GM18519 (cell line): Measurements from ENCODE around the gene SPAG5.

ENCODE experiments used
- ATAC-seq: cut with Tn5 transposase; IDR thresholded peaks from one replicate; pipeline ENCODE4 v1.9.1; 2021; ENCODE audit warnings: mild to moderate bottlenecking, moderate library complexity; ENCODE audit not compliant: unreplicated experiment, low FRiP score

Gene SPAG5

DNA sequence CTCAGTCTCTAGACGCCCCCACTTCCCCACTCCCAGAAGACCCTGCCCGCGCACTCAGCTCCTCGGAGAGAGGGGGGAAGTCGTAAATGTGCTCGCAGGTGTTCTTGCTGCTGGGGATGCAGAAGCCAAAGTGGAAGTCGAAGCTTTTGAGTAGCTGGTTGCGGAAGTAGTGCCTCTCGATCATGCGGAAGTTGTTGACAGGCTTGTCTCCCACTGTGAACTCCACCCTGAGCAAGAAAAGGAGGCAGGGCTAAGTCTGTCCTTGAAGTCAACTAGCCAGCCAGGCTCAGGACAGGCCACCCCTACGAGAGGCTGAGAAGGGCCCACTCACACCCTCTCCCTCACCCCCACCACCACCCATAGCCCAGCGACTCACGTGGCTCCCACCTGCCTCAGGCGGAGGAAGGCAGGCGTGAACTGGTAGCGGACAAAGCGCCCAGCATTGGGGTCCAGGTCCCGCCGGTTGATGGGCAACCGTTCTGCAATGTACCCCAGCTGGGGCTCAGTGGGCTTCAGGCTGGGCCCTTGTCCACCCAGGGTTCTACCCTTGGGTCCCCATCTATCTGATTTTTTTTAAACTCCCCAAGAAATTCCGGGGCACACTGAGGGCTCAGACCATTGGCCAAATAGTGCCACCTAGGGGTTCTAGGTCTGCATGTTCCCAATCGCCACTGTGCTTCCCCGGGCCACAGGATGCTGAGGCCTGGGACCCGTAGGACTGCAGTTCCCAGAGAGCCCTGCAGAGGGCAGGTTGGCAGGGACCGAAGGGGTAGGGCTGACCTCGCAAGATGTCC, 51.0 kb downstream of the SPAG5 start:
- ATAC-seq: no peak

GRCh38 chr17:28547096-28547622, 51.7 kb downstream of the SPAG5 start:
- no peak for ATAC-seq

- no peak for ATAC-seq
These were observed 52.9 kb downstream of the SPAG5 start for GRCh38 chr17:28545787-28546415.

GRCh38 chr17:28545141-28545503, 53.7 kb downstream of the SPAG5 start:
- ATAC-seq: no peak

GRCh38 chr17:28544402-28545140, 54.3 kb downstream of the SPAG5 start:
- no peak for ATAC-seq

DNA sequence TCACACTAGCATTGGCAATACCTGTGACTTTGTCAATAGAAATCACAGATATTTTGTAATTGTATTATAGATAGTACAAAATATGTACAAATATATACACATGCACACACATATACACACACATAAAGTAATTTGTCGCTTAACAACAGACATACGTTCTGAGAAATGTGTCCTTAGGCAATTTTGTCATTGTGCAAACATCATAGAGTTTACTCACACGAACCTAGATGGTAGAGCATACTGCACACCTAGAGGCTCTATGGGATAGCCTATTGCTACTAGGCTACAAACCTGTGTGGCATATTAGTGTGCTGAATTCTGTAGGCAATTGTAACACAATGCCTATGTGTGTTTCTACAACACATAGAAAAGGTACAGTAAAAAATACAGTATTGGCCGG, 57.4 kb downstream of the SPAG5 start:
- no peak for ATAC-seq

DNA sequence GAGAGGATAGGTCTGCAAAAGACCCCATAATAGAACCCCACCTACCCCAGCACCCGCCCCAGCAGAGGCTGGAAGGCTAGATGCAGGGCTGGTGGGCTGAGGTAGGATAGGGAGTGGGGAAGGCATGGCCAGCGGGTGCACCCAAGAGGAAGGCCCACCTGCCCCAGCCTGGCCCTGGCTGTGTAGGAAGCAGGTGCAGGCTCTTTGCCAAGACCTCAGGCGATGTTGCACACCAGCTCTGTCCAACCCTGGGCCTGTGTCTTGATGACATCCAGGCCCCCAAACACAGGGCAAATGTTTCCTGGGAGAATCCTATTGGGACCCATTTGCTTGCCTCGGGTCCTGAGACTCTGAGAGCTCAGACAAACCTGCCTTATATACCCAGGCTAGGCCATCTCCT, 58.6 kb downstream of the SPAG5 start:
- ATAC-seq: no peak

DNA sequence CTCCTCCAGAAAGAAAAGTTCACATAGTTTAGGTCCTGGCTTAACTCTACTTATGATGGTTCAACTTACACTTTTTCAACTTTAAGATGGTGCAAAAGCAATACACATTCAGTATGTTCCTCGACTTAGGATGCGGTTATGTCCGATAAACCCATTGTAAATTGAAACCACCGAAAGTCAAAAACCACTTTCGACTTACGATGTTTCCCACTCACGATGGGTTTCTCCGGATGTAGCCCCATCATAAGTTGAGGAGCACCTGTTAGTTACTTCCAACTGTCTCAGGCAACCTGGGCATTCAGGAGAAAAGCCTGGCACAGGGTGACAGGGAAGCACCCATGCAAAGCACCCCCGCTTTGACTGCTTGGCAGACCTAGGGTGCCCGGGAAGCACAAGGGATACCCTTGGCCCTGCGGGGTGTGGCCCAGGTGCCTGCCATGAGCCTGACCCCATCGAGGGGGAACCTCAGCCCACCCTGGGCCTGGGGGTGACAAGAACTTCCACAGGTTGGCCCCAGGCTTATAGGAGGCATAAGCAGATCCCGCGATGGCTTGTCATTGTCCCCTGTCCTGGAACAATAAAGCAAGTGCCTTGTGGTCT, 60.4 kb downstream of the SPAG5 start:
- ATAC-seq: no peak

GRCh38 chr17:28537219-28537610, 61.6 kb downstream of the SPAG5 start:
- ATAC-seq: no peak

DNA sequence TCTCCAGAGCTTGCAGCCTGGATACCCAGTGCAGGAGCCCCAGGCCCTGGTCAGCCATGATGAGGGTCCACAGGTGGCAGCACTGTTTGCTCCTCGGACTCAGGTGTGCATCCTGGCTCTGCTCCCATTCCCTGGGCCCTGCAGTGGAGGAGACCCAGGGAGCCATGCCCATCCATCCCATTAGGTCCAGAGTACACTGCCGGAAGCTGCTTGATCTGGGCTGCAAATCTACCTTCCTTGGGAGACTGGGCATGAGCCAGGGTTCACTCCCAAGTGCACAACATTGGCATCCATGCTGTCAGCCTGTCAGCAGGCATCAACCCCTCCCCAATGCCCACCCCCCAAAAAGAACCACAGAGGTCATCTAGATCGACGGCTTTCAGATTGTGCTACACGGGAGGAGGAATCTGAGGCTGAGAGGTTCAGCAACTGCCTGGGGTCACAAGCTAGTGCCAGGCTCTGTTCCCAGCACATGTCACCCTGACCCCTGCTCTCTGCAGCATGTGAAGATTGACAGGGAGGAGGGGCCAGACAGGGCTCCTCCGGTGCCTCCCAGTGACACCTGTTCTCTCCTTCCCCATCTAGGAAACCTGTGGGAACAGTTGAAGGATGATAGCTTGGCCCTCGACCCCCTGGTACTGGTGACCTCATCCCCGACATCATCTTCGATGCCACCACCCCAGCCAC, 62.1 kb downstream of the SPAG5 start:
- ATAC-seq: no peak

DNA sequence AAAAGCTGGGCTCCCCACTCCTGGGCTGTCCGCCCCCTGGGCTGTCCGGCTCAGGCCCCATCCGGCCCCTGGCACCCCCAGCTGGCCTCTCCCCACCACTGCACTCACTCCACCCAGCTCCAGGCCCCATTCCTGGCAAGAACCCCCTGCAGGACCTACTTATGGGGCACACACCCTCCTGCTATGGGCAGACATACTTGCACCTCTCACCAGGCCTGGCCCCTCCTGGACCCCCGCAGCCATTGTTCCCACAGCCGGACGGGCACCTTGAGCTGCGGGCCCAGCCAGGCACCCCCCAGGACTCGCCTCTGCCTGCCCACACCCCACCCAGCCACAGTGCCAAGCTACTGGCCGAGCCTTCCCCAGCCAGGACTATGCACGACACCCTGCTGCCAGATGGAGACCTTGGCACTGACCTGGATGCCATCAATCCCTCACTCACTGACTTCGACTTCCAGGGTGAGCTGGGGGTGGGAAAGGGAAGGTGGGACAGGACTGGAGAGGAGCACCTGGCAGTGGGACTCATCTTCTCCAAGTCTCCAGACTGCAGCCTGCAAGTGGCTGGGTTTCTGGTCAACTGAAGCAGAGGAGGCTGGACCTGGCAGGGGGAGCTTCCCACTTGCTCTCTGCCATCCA, 64.0 kb downstream of the SPAG5 start:
- ATAC-seq: no peak

GRCh38 chr17:28533091-28533807, 65.6 kb downstream of the SPAG5 start:
- no peak for ATAC-seq

DNA sequence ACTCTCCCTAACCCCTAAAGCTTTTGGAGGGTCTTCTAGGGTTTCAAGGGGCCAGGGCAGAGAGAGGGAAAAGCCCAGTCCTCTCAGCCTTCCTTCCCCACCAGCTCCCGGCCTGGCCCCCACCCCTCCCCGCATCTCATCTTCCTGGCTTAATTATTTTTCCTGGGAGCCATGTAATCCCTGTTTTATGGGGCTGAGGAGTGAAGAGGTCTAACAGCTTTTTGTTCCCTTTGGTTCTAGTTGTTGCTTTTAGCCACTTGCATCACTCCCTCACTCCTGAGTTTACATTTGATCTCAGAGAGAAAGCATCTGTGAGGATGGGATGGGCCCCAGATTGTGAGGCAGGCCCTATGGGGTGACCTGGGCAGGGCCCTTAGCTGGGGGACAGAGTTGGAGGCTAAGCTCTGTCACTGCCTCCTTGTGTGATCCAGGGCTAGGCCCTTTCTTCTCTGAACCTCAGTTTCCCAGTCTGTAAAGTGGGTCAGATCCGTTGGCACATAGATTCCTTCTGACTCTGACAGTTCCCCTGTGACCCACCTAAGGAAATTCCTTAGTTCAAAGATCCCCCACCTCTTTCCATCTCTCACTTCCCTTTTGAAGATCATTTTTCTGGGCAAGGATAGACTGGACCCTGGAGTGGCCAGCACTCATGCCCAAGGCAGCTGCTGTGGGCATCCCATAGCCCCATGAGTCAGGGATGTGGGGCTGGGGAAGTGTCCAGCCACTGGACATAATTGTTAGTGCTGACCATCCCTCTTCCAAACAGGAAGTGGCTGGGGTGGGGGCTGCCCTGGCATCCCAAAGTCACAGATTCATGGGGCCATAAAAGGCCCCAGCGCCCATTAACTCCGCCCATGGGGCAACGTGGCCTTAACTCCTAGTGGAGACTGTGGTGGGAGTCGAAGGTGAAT, 66.5 kb downstream of the SPAG5 start:
- ATAC-seq: no peak

DNA sequence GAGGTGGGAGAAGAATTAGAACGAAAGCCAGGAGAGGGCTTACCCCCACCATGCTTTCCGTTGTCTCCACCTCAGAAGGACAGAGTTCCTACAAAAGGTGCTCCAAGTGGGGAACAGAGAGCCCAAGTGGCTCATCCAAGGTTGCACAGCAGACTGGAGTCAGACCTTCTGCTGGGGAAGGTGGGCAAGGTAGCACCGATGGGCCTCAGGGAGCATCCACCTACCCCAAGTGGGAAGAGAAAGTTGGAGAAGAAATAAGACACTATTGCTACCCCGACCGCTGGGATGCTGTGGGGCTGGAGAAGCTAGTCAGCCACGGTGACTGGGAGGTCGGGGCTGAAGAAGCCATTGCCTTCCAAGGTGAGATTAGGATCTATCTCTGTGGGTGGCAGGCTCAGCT, 67.9 kb downstream of the SPAG5 start:
- no peak for ATAC-seq

DNA sequence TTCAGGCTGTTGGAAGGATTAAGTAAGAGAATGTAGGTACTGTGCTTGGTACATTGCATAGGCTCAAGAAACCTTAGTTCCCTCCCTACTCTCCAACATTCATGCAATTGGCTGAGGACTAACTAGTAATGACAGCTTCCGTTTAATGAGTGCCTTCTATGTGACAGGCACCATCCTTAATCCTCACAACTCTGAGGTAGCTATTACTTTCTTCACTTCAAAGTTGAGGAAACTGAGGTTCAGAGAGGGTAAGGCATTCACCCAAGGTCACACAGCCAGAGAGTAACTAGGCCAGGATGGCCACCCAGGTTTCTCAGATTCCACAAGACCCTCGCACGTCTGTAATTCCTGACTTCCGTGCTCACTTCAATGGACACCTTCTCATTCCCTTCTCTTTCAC, 68.6 kb downstream of the SPAG5 start:
- ATAC-seq: no peak

- ATAC-seq: no peak
These were observed 69.8 kb downstream of the SPAG5 start for GRCh38 chr17:28529013-28529400.

DNA sequence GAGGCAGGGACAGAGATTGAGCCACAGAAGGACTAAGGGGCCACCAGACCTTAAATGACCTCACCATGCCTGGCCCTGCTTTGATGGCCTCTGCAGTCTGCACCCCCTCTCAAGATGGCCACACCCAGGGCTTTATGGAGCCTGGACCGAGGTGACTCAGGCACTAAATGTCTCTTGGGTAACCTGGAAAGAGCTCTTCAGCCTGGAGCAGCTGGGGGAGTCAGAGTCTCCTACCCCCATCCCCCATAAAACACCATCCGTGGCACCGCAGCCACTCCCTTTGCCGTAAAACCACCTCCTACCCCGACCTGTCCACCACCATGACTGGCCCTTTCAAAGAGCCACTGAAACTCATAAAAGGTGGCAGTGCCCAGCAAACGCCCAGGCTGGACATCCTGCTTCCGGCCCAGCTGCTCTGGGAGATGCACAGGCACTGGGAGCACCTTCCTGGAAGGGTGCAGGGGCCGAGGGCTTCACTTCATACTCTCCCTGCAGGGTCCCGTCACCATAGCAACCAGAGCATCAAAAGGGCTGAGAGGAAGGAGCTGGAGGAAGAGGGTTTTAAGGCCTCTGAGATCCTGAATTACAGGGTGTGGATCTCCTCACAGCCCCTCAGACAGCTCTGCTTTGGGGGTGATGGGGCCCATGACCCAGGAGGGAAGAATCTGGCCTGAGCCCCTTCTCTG, 70.4 kb downstream of the SPAG5 start:
- ATAC-seq: no peak

DNA sequence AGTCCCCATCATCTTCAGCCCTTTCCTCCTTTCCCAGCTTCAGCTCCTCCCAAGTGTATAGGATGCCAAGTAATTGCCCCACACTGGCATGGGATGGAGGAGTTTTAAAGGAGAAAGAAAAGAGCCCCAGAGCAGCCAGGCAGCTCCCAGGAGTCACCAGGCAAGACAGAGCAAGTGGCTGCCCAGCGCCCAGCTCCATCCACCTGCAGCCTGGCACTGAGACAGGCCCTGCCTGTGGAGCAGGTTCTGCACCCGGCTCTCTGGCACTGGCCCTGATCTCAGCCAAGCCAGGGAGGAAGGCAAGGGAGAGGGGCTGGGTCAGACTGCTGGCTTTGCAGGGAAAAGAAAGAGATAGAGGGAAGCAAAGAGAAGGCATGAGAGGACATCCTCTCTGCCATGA, 71.0 kb downstream of the SPAG5 start:
- ATAC-seq: no peak
